GM18507 (cell line): ENCODE results near the gene HRC.
"Not testable (repeated sequence)": the region's sequence is repeated elsewhere in the genome, so short reads cannot be mapped to it uniquely, and the experiment has no call there.

Experiments used
- DNase-seq: peaks from one replicate; pipeline ENCODE4 v3.0.0; 2011; ENCODE audit warnings: low read depth; ENCODE audit not compliant: insufficient read length; ENCODE audit errors: extremely low spot score
- FAIRE-seq: peaks from 2 replicates; lab custom pipeline; 2011; peaks lifted over from hg19 to GRCh38; lab: Jason Lieb, UNC

HRC gene

GRCh38 chr19:49155005-49155819, at the start of gene HRC:
HRC (minus strand) TSS chr19:49155396; CDS start chr19:49155237, 159 bp downstream.
- DNase-seq (no peak), FAIRE-seq (no peak)

GRCh38 chr19:49201042-49201441, 45.8 kb upstream of the HRC start:
- DNase-seq (no peak), FAIRE-seq (no peak)

GRCh38 chr19:49200238-49200862, 45.2 kb upstream of the HRC start:
- no peak for DNase-seq
- no peak for FAIRE-seq

GRCh38 chr19:49196527-49197240, 41.5 kb upstream of the HRC start:
- FAIRE-seq = no peak
- no peak for DNase-seq

- FAIRE-seq = no peak
- no peak for DNase-seq
Observed at GRCh38 chr19:49194408-49194807, 39.2 kb upstream of the HRC start.

GRCh38 chr19:49193822-49194394, 38.7 kb upstream of the HRC start:
- FAIRE-seq = no peak
- DNase-seq = no peak

GRCh38 chr19:49190781-49191180, 35.6 kb upstream of the HRC start:
- FAIRE-seq (no peak), DNase-seq (no peak)

GRCh38 chr19:49189259-49189658, 34.1 kb upstream of the HRC start:
- FAIRE-seq = no peak
- DNase-seq = no peak

GRCh38 chr19:49188626-49189200, 33.5 kb upstream of the HRC start:
- FAIRE-seq (no peak), DNase-seq (no peak)

GRCh38 chr19:49186108-49186507, 30.9 kb upstream of the HRC start:
- DNase-seq (no peak), FAIRE-seq (no peak)

GRCh38 chr19:49182848-49183375, 27.7 kb upstream of the HRC start:
- FAIRE-seq = no peak
- no peak for DNase-seq

GRCh38 chr19:49182010-49182847, 27.0 kb upstream of the HRC start:
- DNase-seq, FAIRE-seq: not testable (repeated sequence)

- FAIRE-seq (no peak), DNase-seq (no peak)
Observed at GRCh38 chr19:49180659-49181058, 25.5 kb upstream of the HRC start.

GRCh38 chr19:49173198-49173597, 18.0 kb upstream of the HRC start:
- no peak for DNase-seq
- FAIRE-seq = no peak

- no peak for DNase-seq
- FAIRE-seq = no peak
Observed at GRCh38 chr19:49168421-49168820, 13.2 kb upstream of the HRC start.

- DNase-seq (no peak), FAIRE-seq (no peak)
Observed at GRCh38 chr19:49167857-49168409, 12.7 kb upstream of the HRC start.

- FAIRE-seq (no peak), DNase-seq (no peak)
Observed at GRCh38 chr19:49165865-49166301, 10.7 kb upstream of the HRC start.

GRCh38 chr19:49165111-49165750, 10.0 kb upstream of the HRC start:
- FAIRE-seq (no peak), DNase-seq (no peak)
